Measurements from ENCODE around the gene PACS2. TPM values are rescaled to one million over a fixed set of nuclear protein-coding genes. Genes with fewer than 3 reads are reported as not detected.

PACS2 gene
- total and polyA plus RNA-seq, 2 donors (not counting 3 experiments of a cell fraction or from before 2014, with no cell fraction given), result 52.7 to 86.3 TPM

- no peaks in the 10 kb centered on the region for H3K9me3 ChIP-seq (replicated peaks; ENCODE audit: control insufficient read depth, insufficient read depth, low read length)
- CTCF ChIA-PET, result interaction anchor here (1.0 to 3.7 kb wide), 5 partner anchors 37 to 153 kb away, joined by 3 to 19 read pairs (median 3); no protein-coding TSS in a partner anchor
- H3K27me3 ChIP-seq (ENCODE audit: control insufficient read depth in 2 of 2, insufficient read depth in 2 of 2, low read length in 2 of 2), result no peaks in the 10 kb centered on the region
- H3K27ac ChIP-seq (ENCODE audit: insufficient read depth, low read depth, low read length), result no peak overlapping the region
- H3K79me2 ChIP-seq (ENCODE audit: control insufficient read depth, insufficient read depth, low read length), result no peaks in the 10 kb centered on the region
- POLR2A ChIA-PET, result no interaction called here
- TF ChIP-seq FOS (IDR thresholded peaks at IDR 0.05; ENCODE audit: borderline replicate concordance, insufficient read depth, low read length) (no peak), POLR2AphosphoS5 (IDR thresholded peaks at IDR 0.05; ENCODE audit: insufficient read depth, low read depth, low read length) (peak; percentile 15), CTCF (IDR thresholded peaks at IDR 0.05; ENCODE audit: extremely low read depth in 1 of 2, insufficient read depth in 1 of 2, low read depth in 1 of 2, low read length in 2 of 2) (no peak), JUN (IDR thresholded peaks at IDR 0.05; ENCODE audit: borderline replicate concordance, insufficient read depth, insufficient read length, low read depth) (no peak)
- no peaks in the 10 kb centered on the region for H4K20me1 ChIP-seq (replicated peaks; ENCODE audit: control insufficient read depth, extremely low read depth, insufficient read depth, low read length)
- no peak overlapping the region for H2AFZ ChIP-seq (ENCODE audit: low read depth, low read length)
- H3K4me3 ChIP-seq (replicated peaks in 1 of 3; ENCODE audit: insufficient read depth in 1 of 3, low read depth in 1 of 3, low read length in 3 of 3), result no peak overlapping the region
- dilution Hi-C loops (cut with MboI; ENCODE audit: extremely low pct_ligation_motif_present, low sequenced_read_pairs) (no loop called here), intact Hi-C loops (cut with micrococcal nuclease) (loop anchor here (1.0 kb wide), 1 partner anchor 115 kb away; no protein-coding TSS in a partner anchor)
- BruUV-seq (replicated peaks), result no TSS peak
- peak overlapping the region; percentile 6 for H3K4me2 ChIP-seq (ENCODE audit: insufficient read depth, low read length)
- DNase-seq (ENCODE audit: low read depth, low spot score) (peak; percentile 54), FAIRE-seq (peak; percentile 92)
- H3K4me1 ChIP-seq (ENCODE audit: control insufficient read depth, extremely low read depth, insufficient read depth, low read length), result peaks cover 10% of the 10 kb centered on the region
- no peak overlapping the region for H3K9ac ChIP-seq (replicated peaks; ENCODE audit: extremely low read depth, insufficient read depth, low read length)
- no peaks in the 10 kb centered on the region for H3K36me3 ChIP-seq (ENCODE audit: control insufficient read depth in 2 of 2, extremely low read depth in 1 of 2, insufficient read depth in 2 of 2, low read length in 2 of 2)
- no peaks in the 10 kb centered on the region for H3K9me1 ChIP-seq (replicated peaks; ENCODE audit: control insufficient read depth, extremely low read depth, insufficient read depth, low read length)
Observed at GRCh38 chr14:105375635-105376057, 61.1 kb downstream of the PACS2 start.
